Fibroblast of lung (primary cell): ENCODE results near the gene VTI1B. TPM values are rescaled to one million over a fixed set of nuclear protein-coding genes. Genes with fewer than 3 reads are reported as not detected.

ENCODE experiments used
- DNase-seq, 2 donors: peaks; one replicate each; pipeline versions ENCODE4 v3.0.0 to v3.0.0-alpha.2; 2010; ENCODE audit warnings: low read depth in 2 of 2
- H2AFZ ChIP-seq: 2 replicates; pipeline ENCODE4 v1.5.1; 2012; ENCODE audit warnings: low read length, control low read depth, inconsistent platforms
- H3K27ac ChIP-seq: 2 replicates; pipeline ENCODE4 v1.5.1; 2011; ENCODE audit warnings: low read length, control low read depth; ENCODE audit not compliant: insufficient read depth
- H3K27me3 ChIP-seq: 2 replicates; pipeline ENCODE4 v1.5.1; 2011; ENCODE audit warnings: mild to moderate bottlenecking, low read length; ENCODE audit not compliant: control insufficient read depth, insufficient read depth
- H3K36me3 ChIP-seq: 2 replicates; pipeline ENCODE4 v1.5.1; 2011; ENCODE audit warnings: low read length; ENCODE audit not compliant: control insufficient read depth, insufficient read depth
- H3K4me1 ChIP-seq: 2 replicates; pipeline ENCODE4 v1.5.1; 2011; ENCODE audit warnings: low read length; ENCODE audit not compliant: control insufficient read depth, insufficient read depth; ENCODE audit errors: extremely low read depth
- H3K4me2 ChIP-seq: 2 replicates; pipeline ENCODE4 v1.5.1; 2011; ENCODE audit warnings: low read length, control low read depth; ENCODE audit not compliant: insufficient read depth; ENCODE audit errors: extremely low read depth
- H3K4me3 ChIP-seq, 4 experiments: fragments of 200-600 bp in 1 of 4; sonication (generic) in 1 of 4; replicated peaks in 1 of 4; 2 replicates each; pipeline ENCODE4 v1.5.1; 2011 to 2016; ENCODE audit warnings: low read length in 4 of 4, low read depth in 3 of 4, mild to moderate bottlenecking in 3 of 4, control low read depth in 2 of 4, inconsistent platforms in 1 of 4, mixed read lengths in 1 of 4; ENCODE audit not compliant: insufficient read depth in 1 of 4; ENCODE audit errors: control extremely low read depth in 1 of 4
- H3K79me2 ChIP-seq: 2 replicates; pipeline ENCODE4 v1.5.1; 2012; ENCODE audit warnings: mild to moderate bottlenecking, low read length, inconsistent platforms; ENCODE audit not compliant: control insufficient read depth, insufficient read depth
- H3K9ac ChIP-seq: 2 replicates; pipeline ENCODE4 v1.5.1; 2011; ENCODE audit warnings: mild to moderate bottlenecking, low read length, control low read depth; ENCODE audit not compliant: insufficient read depth
- H3K9me3 ChIP-seq: 2 replicates; pipeline ENCODE4 v1.5.1; 2012; ENCODE audit warnings: low read depth, low read length; ENCODE audit not compliant: control insufficient read depth, insufficient read depth
- H4K20me1 ChIP-seq: 2 replicates; pipeline ENCODE4 v1.5.1; 2011; ENCODE audit warnings: low read length; ENCODE audit not compliant: control insufficient read depth, insufficient read depth; ENCODE audit errors: extremely low read depth
- CTCF ChIP-seq, 2 donors: IDR thresholded peaks in 1 of 2; conservative IDR thresholded peaks in 1 of 2; 1 replicate in 1 of 2; 2 replicates in 1 of 2; pipeline ENCODE4 v1.5.1; 2011 to 2012; ENCODE audit warnings: low read length in 2 of 2, control low read depth in 1 of 2, inconsistent platforms in 1 of 2, low read depth in 1 of 2, mild to moderate bottlenecking in 1 of 2
- EZH2 ChIP-seq: IDR thresholded peaks from 2 replicates; pipeline ENCODE4 v1.5.1; 2012; ENCODE audit warnings: low read length, control low read depth, mild to moderate bottlenecking; ENCODE audit errors: missing control alignments
- polyA plus RNA-seq, 2 donors: library from polyadenylated mRNA; depleted of rRNA in 1 of 2; stranded (reverse) in 1 of 2; unstranded in 1 of 2; fragments of >200 nt; gene quantifications; 2 replicates each; pipeline ENCODE4 v1.2.1, GENCODE V29; 2011 to 2012; ENCODE audit warnings: missing spikeins in 1 of 2
- total RNA-seq: library from RNA; depleted of rRNA; stranded (reverse); fragments of >200 nt; gene quantifications from 2 replicates; pipeline ENCODE4 v1.2.1, GENCODE V29; 2014

The VTI1B gene
- total and polyA plus RNA-seq, 2 donors (not counting 1 experiment from before 2014, with no cell fraction given): 67.9 to 89.8 TPM

DNA sequence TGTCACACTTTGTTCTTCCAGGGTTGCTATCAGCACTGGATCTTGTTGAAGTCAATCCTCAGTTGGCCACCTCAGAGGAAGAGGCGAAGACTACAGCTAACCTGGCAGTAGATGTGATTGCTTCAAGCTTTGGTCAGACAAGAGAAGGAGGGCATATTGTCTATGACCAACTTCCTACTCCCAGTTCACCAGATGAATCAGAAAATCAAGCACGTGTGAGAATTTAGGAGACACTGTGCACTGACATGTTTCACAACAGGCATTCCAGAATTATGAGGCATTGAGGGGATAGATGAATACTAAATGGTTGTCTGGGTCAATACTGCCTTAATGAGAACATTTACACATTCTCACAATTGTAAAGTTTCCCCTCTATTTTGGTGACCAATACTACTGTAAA is 23.7 kb downstream of the VTI1B start:
- DNase-seq: peak; percentile 48 to 51
- H3K36me3 ChIP-seq: peaks cover 7% of the 10 kb centered on the region
- TF ChIP-seq EZH2: no peak
- TF ChIP-seq CTCF (conservative IDR thresholded peaks at IDR 0.05 in 1 of 2, IDR thresholded peaks at IDR 0.05 in 1 of 2; ENCODE audit: low read depth in 1 of 2, low read length in 2 of 2): no peak
- H3K4me1 ChIP-seq: peaks cover 8% of the 10 kb centered on the region
- no peak overlapping the region for H2AFZ ChIP-seq
- H3K9me3 ChIP-seq: no peaks in the 10 kb centered on the region
- peaks cover 1% of the 10 kb centered on the region for H4K20me1 ChIP-seq
- no peaks in the 10 kb centered on the region for H3K79me2 ChIP-seq
- H3K9ac ChIP-seq: no peak overlapping the region
- H3K4me2 ChIP-seq: no peak overlapping the region
- H3K4me3 ChIP-seq: no peak overlapping the region
- peak overlapping the region; percentile 62 for H3K27ac ChIP-seq
- no peaks in the 10 kb centered on the region for H3K27me3 ChIP-seq

- no peaks in the 10 kb centered on the region for H3K27me3 ChIP-seq
- TF ChIP-seq EZH2: no peak
- TF ChIP-seq CTCF (conservative IDR thresholded peaks at IDR 0.05 in 1 of 2, IDR thresholded peaks at IDR 0.05 in 1 of 2; ENCODE audit: low read depth in 1 of 2, low read length in 2 of 2): no peak
- H3K4me1 ChIP-seq: peaks cover 8% of the 10 kb centered on the region
- H3K36me3 ChIP-seq: peaks cover 7% of the 10 kb centered on the region
- H3K4me3 ChIP-seq: no peak overlapping the region
- no peaks in the 10 kb centered on the region for H3K79me2 ChIP-seq
- no peak overlapping the region for H3K4me2 ChIP-seq
- H2AFZ ChIP-seq: no peak overlapping the region
- DNase-seq: no peak
- H3K9me3 ChIP-seq: no peaks in the 10 kb centered on the region
- no peak overlapping the region for H3K9ac ChIP-seq
- peaks cover 1% of the 10 kb centered on the region for H4K20me1 ChIP-seq
- peak overlapping the region; percentile 62 for H3K27ac ChIP-seq
These were observed 24.3 kb downstream of the VTI1B start for GRCh38 chr14:67650151-67650550.

- peaks cover 7% of the 10 kb centered on the region for H3K36me3 ChIP-seq
- no peaks in the 10 kb centered on the region for H3K9me3 ChIP-seq
- TF ChIP-seq CTCF (conservative IDR thresholded peaks at IDR 0.05 in 1 of 2, IDR thresholded peaks at IDR 0.05 in 1 of 2; ENCODE audit: low read depth in 1 of 2, low read length in 2 of 2) (no peak), EZH2 (no peak)
- no peak overlapping the region for H2AFZ ChIP-seq
- peaks cover 6% of the 10 kb centered on the region for H3K4me1 ChIP-seq
- no peak overlapping the region for H3K4me3 ChIP-seq
- H3K9ac ChIP-seq: no peak overlapping the region
- no peaks in the 10 kb centered on the region for H4K20me1 ChIP-seq
- H3K27me3 ChIP-seq: no peaks in the 10 kb centered on the region
- H3K4me2 ChIP-seq: no peak overlapping the region
- H3K79me2 ChIP-seq: no peaks in the 10 kb centered on the region
- no peak overlapping the region for H3K27ac ChIP-seq
- no peak for DNase-seq
These were observed 28.3 kb downstream of the VTI1B start for GRCh38 chr14:67646131-67646530.
